ENCODE results near the gene HOXC9. TPM values are rescaled to one million over a fixed set of nuclear protein-coding genes. Genes with fewer than 3 reads are reported as not detected.

The HOXC9 gene
- total RNA-seq, 1 donor, result 0.86 TPM

DNA sequence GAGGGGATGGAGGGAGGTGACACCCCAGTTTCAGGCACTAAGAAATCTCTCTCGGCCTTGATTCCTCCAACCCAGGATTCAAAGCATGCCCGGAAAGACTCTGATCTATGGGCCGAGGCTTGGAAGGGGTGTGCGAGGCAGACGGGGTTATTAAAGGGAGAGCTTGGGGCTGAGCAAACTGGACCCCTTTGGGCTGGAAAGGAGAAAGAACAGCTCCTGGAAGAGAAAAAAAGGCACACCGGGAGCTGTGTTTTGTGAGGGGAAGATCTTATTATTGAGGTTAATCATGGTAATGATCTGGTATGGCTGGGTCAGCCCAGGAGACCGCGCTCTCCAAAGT, 48.0 kb downstream of the HOXC9 start:
- TF ChIP-seq, protein P1, sequence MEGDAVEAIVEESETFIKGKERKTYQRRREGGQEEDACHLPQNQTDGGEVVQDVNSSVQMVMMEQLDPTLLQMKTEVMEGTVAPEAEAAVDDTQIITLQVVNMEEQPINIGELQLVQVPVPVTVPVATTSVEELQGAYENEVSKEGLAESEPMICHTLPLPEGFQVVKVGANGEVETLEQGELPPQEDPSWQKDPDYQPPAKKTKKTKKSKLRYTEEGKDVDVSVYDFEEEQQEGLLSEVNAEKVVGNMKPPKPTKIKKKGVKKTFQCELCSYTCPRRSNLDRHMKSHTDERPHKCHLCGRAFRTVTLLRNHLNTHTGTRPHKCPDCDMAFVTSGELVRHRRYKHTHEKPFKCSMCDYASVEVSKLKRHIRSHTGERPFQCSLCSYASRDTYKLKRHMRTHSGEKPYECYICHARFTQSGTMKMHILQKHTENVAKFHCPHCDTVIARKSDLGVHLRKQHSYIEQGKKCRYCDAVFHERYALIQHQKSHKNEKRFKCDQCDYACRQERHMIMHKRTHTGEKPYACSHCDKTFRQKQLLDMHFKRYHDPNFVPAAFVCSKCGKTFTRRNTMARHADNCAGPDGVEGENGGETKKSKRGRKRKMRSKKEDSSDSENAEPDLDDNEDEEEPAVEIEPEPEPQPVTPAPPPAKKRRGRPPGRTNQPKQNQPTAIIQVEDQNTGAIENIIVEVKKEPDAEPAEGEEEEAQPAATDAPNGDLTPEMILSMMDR (IDR thresholded peaks at IDR 0.05; ENCODE audit: insufficient read depth, low read depth, low read length), result no peak
- no peak for DNase-seq (ENCODE audit: low read depth)
- no peak overlapping the region for H3K4me3 ChIP-seq (ENCODE audit: low read depth, low read length)

DNA sequence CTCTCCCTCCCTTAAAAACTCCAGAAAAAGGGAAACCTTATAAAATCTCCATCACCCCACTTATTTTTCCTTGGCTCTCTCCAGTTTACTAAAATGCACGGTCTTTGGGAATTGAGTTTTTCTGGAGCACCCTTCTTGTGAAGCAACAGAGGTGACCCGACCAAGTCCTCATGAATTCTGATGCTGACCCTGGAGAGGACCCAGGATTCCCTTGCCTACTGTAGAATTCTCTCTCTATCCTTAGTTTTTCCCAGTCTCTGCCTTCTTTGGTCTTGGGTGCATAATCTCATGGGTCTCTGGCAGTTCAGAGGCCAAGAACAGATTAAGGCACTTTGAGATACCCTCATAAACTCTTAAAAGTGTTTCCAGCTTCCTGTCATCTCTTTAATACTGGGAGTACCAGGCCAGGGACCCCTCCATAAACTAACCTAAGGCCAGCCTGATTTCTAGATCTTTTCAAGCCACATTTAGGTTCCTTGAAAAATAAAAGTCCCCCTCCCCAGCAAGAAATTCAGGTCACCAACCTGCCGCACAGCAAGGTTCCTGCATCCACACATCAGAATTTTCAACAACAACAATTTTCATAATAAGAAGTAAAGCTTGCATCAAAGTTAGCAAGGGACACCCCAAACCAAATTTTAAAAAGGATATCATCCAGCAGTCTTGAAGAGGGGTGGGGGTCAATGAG, 48.6 kb downstream of the HOXC9 start:
- TF ChIP-seq, protein P1 (IDR thresholded peaks at IDR 0.05; ENCODE audit: insufficient read depth, low read depth, low read length), result no peak
- no peak overlapping the region for H3K4me3 ChIP-seq (ENCODE audit: low read depth, low read length)
- no peak for DNase-seq (ENCODE audit: low read depth)

- DNase-seq (ENCODE audit: low read depth), result no peak
- TF ChIP-seq, protein P1 (IDR thresholded peaks at IDR 0.05; ENCODE audit: insufficient read depth, low read depth, low read length), result no peak
- no peak overlapping the region for H3K4me3 ChIP-seq (ENCODE audit: low read depth, low read length)
Observed at GRCh38 chr12:54049108-54049507, 49.1 kb downstream of the HOXC9 start.

DNA sequence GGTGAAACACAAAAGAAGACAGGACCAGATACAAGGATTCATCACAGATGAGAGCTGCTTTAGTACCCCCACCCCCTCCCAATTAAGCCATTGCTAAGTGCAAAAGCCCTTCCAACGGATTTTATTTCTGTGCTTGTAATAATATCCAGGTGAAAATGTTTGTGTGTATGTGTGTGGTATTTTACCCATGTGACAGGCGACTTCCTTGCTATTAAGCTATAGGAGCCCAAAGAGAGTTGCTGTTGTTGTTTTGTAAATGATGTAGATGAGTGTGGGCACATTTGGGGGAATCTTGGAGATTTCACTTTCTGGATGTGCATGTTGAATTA, 50.5 kb downstream of the HOXC9 start:
- TF ChIP-seq, protein P1 (IDR thresholded peaks at IDR 0.05; ENCODE audit: insufficient read depth, low read depth, low read length), result no peak
- no peak overlapping the region for H3K4me3 ChIP-seq (ENCODE audit: low read depth, low read length)
- DNase-seq (ENCODE audit: low read depth), result no peak

GRCh38 chr12:54051026-54051842, 51.3 kb downstream of the HOXC9 start:
- no peak for DNase-seq (ENCODE audit: low read depth)
- TF ChIP-seq, protein P1 (IDR thresholded peaks at IDR 0.05; ENCODE audit: insufficient read depth, low read depth, low read length), result no peak
- H3K4me3 ChIP-seq (ENCODE audit: low read depth, low read length), result no peak overlapping the region

DNA sequence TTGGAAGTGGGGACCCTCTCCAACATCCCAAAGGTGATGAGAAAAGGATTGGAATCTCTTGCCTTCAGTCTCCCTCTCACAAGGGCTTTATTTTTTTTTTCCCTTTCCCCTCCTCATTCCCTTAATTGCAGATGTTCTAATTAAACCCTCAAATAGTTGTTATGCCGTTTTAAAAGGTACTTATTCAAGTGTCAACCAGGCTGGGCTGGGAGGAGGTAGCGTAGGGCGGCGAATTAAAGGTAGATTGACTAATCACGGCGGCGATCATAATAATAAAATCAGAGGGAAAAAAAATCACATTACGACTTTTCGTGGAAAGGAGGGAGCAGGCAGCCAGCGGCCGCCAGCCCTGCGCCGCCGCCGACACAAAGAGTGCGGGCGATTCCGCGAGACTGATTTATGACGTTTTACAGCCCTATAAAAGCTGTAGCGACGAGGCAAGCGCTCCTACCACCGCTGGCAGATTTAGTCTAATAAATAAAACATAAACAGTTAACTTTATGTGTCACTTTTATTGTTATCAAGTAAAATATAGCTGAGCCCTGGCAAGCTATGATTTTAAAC, 52.0 kb downstream of the HOXC9 start:
- H3K4me3 ChIP-seq (ENCODE audit: low read depth, low read length), result no peak overlapping the region
- TF ChIP-seq, protein P1 (IDR thresholded peaks at IDR 0.05; ENCODE audit: insufficient read depth, low read depth, low read length), result no peak
- peak; percentile 82 for DNase-seq (ENCODE audit: low read depth)
